ENCODE results near the gene LTB4R2.
"Not testable (repeated sequence)": the region's sequence is repeated elsewhere in the genome, so short reads cannot be mapped to it uniquely, and the experiment has no call there.

The LTB4R2 gene

DNA sequence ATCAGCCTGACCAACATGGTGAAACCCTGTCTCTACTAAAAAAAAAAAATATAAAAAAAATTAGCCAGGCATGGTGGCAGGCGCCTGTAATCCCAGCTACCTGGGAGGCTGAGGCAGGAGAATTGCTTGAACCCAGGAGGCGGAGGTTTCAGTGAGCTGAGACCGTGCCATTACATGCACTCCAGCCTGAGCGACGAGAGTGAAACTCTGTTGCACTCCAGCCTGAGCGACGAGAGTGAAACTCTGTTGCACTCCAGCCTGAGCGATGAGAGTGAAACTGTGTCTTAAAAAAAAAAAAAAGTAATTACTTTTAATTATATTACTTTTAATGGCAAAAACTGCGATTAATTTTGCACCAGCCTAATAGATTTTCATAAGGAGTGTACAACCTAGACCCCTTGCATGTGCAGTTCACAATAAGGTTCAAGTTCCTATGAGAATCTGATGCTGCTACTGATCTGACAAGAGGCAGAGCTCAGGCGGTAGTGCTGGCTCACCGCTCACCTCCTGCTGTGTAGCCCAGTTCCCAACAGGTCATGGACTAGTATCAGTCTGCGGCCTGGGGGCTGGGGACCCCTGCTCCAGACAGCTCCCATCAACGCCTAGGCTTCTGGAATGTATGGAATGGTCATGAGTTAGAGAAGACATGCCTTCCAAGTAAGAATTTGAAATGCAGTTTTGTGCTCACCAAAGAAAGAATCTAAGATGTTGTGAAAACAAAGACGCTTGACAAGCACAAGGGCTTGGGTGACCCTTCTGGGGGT, 11.5 kb downstream of the LTB4R2 start:
- DNase-seq (ENCODE audit: low read depth) = no peak

DNA sequence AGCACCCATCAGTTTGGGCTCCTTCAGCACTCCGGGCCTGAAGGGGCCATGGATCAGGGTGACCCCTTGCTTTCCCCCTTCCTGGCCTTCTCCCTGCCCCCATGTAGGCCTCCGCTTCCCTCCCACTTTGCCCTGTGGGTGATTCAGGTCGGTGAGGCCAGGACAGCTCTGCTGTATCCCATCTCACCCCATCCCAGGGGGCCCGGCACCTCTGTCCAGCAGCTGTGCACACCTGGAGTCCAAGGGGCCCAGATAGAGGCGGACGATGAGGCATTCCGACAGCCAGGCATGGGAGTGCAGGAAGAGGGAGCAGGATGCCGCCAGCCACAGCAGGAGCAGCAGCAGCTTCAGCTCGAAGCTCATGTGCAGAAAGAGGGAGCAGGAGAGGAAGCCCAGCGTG, 12.7 kb downstream of the LTB4R2 start:
- no peak for DNase-seq (ENCODE audit: low read depth)

DNA sequence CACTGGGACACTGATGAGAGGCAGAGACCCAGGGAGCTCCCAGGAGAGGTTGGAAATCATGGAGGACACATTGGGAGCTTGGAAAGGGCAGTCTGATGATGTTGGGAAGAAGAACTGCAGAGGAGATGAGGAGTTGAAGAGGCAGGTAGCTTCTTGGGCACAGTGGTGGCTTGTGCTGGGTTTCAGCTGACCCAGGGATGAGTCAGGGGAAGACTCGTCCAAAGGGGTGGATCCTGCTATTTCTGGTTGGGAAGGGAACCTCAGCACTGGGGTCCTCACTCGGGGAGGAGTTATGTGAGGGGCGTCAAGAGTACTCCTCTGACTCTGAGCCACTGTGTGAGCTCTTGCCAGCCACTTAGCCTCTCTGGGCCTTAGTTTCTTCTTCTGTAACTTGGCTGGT, 13.4 kb downstream of the LTB4R2 start:
- DNase-seq (ENCODE audit: low read depth) = no peak

DNA sequence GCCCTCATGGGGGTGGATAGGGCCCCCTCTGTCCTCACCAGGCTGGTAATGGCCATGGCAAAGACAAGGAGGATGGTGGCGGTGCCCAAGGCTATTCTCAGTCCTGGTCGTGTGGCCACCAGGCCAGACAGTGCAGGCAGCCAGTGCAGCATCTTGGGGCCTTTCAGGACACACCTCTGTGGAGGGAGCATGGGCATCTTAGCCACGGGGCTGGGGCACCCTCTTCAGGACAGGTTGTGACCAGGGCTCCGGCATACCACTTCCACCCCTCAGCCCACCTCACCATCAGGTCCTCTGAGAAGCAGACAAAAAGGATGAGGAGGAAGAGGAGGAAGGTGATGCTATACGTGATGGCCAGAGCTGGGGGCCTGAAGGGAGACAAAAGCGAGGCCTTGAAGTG, 14.1 kb downstream of the LTB4R2 start:
- DNase-seq (ENCODE audit: low read depth) = no peak

DNA sequence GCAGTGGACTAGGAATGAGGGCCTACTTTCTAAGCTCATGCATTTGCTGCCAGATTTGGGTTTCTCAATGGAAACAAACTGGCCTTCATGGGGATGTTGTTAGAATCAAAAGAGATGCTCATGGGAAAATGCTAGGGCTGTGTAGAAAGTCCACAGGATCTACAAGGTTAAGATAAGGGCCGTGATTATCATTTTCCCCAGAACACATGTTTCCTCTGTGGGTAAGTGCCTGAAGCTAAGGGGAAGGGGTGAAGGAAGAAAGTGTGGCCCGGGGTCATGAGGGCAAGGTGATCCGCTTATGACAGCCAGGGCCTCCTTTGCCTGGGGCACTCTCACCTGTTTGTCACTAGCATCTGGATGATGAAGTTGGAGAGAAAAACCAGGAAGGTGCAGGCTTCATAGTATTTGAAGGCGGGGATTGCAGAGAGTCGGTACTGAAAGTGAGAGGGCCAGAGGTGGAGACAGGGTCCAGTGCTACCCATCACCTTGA, 15.1 kb downstream of the LTB4R2 start:
- DNase-seq (ENCODE audit: low read depth) = no peak

DNA sequence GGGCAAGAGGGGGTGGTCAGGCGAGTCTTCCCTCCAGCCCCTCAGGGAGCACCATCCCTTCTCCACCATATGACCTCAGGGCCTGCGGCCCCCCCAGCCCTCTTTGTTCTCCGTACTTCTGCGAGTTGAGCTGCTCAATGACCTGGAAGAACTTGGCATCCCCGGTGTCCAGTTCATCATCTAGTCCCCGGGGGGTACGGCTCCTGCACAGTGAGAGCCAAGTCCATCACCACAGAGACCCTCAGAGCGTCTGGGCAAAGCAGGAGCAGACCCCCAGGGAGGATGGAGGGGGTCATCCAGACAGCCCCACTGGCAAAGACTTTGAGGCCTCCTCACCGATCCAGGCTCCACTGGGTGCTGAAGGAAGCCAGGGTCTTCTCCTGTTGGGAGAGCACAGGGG, 16.0 kb downstream of the LTB4R2 start:
- DNase-seq (ENCODE audit: low read depth) = no peak

DNA sequence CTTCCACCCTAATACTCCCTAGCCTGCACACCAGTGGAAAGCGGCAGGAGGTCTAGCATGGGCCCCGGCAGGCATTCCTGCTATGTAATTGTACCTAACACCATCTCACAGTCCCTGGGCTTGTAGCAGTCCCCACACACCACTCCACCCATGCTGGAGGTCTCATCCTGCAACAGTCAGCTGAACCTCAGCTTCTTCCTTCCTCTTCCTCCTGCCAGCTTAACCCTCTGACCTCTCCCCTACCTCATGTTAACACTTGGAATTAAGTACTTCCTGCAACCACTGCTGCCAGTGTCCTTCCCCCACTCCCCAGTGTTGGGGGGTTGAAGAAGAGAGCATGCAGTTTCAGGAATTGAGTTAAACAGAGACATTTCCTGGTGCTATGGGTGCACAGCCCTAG, 17.4 kb downstream of the LTB4R2 start:
- no peak for DNase-seq (ENCODE audit: low read depth)

DNA sequence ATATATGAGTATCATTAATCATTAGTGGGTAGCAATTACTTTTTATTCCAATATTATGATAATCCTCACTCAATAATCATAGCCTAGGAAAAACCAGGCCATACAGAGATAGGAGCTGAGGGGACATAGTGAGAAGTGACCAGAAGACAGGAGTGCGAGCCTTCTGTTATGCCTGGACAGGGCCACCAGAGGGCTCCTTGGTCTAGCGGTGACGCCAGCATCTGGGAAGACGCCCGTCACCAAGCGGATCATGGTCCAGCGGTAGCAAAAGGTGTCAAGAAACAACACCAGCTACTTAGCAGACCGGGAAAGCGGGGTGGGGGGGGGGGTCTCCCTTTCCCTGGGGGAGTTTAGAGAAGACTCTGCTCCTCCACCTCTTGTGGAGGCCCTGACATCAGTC, 18.0 kb downstream of the LTB4R2 start:
- DNase-seq (ENCODE audit: low read depth) = not testable (repeated sequence)

DNA sequence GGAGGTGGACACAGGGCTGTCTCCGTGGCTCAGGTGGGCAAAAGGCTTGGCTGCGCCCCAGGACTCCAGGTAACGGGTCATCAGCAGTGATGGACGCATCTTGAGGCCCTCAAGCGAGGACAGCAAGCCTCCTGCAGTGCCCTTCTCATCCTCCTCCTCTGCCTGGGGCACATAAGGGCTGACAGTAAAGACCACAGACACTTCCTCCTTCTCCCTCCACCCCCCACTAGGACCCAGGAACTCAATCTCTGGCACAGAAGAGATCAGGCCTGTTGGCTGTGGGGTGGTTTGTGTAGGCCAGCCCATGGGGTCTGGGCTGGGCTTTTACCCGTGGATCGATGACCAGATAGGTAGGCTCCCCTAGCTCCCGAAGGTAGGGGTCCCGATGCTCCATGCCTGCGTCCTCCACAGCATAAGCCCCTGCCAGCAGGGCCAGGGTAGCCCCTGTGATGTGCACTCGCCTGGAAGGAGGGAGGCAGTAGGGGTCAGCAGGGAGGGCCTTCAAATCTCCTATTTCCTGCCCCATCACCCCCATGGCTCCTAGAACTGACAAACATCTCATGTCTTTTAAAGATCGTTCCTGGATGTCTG, 19.2 kb downstream of the LTB4R2 start:
- DNase-seq (ENCODE audit: low read depth) = no peak

DNA sequence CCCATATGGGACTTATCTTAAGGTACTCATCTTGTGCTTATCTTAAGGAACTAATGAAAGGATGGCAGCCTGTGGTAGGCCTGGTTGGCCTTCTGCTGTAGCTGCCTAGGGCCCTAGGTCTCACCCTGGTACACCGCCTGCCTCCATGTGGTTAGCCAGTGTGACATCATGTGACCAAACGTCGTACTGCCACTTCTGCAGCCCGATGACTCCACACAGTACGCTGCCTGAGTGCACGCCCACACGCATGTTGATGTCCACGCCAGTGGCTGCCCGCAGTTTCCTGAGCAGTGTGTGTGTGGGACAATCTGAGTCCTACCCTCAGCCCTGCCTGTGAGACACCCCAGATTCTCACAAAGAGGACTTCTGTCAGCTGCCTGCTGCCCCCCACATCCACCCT, 19.8 kb downstream of the LTB4R2 start:
- no peak for DNase-seq (ENCODE audit: low read depth)

DNA sequence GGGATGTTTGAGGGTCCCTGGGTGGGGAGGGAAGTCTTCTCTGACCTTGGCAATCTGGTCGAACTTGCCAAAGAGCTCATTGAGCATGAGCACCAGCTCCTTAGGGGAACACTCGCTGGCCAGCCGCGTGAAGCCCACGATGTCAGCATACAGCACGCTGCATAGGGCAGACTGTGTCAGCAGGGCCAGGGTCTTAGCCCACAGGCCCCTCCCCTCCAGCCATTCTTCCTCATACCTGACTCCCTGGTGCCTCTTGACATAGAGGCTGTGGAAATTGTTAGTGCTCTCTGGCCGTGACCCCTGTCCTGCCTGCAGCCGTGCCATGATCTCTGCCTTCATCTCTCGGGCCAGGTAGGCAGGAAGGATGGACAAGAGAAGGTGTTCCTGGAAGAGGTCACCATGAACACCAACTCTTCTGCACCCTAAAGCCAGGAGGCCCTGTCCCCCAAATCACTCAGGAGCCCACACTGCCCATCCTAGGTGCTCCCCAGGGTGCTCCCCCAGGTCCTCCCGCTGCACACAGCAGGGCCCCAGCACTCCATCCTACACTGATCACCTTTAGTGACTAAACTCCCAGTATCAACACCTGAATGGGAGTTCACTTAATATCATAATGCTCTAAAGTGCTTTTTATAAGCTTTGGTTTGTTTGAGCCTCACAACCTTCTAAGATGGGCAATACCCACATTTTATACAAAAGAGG, 21.2 kb downstream of the LTB4R2 start:
- no peak for DNase-seq (ENCODE audit: low read depth)

DNA sequence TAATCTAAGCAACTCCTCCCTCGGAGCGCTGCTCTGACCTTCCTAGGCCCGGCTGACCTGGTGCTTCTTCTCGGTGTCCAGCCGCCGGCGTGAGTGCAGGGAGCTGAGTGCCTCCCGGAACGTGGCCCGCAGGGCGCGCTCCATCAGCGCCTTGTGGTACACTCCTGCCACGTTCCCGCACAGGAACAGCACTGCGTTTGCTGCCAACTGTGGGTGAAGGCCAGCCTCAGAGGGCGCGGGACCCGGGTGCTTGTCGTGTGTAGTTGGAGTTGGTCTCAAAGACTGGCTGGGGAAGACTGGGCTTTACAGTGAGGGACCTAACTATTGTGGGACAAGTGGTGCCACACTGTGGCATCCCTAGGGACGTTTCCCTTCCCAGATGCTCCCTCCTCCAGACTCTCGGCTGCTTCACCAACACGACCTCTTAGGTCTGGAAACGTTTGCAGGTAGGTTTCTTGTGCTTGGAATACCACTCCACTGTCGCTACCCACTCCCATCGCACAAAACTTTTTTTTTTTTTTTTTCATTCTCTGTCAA, 21.9 kb downstream of the LTB4R2 start:
- DNase-seq (ENCODE audit: low read depth) = no peak

DNA sequence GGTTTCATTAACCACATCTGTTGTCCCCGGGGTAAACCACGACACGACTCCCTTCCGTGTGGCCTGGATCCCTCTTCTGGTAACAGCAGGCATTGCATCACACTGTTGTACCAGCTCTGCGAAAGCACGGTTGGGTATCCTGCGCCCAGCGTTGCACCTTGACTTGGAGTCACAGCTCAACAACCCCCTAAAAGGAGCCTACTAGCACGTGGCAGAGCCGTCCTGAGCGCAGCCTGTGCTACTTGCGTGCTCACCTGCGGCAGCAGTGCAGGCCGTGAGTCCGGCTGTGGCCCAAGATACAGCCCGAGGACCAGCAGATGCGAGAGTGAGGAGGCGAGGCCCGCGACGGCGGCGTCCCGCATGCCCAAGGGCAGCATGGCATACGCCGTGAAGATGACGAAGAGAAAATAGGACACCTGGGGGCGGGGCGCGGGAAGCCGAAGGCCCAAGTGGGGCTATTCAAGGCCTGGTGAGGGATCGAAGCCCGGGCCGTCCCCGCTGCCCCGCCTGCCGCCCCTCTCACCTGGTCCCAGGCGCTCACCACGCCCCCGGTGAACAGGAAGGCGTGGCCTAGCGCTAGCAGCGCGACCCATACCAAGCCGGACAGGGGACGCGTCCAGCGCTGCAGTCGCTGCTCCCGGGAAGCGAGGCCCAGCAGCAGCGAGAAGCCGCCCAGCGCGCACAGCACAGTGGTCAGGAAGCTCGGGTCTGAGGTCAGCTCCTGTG, 22.5 kb downstream of the LTB4R2 start:
- peak; percentile 47 for DNase-seq (ENCODE audit: low read depth)

DNA sequence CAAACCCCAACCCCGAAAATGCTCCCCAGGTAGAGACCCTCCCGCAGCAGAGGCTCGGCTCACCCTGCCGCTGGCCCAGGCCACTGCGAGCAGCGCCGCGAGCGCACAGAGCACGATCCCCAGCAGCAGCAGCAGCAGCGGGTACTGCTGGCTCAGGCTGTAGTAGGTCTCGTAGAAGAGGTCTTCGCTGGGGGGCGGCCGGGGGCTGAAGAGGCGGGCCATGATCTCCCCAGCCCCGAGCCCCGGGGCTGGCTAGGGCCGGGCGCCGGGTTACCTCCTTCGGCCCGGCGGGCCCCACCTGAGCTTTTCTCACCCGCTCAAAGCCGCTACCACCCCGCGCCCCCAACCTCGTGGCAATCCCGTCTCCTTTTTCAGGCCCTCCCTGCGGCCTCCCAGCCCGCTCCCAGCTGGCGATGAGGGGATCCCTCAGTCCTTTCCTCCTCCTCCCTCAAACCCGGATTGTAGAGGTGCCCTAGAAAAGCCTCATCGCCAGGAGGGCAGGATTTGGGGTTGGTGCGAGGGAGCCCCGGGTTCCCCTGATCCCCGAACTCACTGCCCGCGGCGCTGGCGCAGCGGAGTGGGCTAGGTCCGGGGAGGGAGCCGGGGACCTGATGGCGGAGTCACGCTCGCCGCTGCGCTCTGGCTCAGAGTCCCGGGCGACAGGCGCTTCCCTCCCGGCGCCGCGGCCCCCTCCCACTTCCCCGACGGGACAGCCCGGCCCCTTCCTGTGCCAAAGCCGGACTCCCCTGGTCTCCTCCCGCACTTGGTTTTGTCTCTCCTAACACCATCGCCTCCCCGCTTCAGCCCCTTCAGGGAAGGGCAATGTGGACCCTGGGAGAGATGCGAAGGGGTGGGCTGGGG, 24.7 kb downstream of the LTB4R2 start, which contains the start of gene ADCY4:
TSS of gene ADCY4 (minus strand) at position 641 of the 861 bp plus-strand sequence. CDS start at position 222, 419 bp downstream.
- no peak for DNase-seq (ENCODE audit: low read depth)

DNA sequence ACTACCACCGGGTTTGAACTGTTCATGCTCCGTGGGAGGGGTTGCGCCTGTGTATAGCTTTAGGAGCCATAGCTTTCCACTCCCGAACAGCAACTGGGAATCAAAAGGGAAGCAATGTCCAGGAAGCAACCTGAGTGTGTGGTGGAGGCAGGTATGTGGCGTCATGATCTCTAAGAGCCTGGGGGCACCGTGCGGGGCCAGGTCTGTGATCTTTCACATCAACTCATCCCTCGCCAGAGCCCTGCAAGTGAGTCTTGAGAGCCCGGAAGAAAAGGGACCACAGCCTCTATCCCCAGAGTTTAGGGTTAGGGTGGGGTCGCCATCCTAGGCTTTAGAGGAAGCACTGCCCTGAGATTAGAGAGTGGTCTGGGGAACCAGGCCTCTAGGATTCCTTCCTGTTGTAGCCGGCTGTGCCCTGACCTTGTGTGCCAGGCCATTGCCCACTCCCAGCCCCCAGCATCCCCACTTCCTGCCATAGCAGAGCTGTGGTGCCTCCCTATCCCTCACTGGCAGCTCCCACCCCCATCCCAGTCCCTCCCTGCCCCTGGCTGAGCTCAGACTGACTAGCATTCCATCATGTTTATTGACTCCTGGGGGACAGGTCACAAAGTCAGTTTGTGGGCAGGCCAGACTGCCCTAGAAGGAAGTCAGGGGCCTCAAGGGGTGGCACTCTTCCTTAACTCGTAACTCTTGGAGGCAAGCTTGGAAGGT, 25.7 kb downstream of the LTB4R2 start:
- DNase-seq (ENCODE audit: low read depth) = no peak

DNA sequence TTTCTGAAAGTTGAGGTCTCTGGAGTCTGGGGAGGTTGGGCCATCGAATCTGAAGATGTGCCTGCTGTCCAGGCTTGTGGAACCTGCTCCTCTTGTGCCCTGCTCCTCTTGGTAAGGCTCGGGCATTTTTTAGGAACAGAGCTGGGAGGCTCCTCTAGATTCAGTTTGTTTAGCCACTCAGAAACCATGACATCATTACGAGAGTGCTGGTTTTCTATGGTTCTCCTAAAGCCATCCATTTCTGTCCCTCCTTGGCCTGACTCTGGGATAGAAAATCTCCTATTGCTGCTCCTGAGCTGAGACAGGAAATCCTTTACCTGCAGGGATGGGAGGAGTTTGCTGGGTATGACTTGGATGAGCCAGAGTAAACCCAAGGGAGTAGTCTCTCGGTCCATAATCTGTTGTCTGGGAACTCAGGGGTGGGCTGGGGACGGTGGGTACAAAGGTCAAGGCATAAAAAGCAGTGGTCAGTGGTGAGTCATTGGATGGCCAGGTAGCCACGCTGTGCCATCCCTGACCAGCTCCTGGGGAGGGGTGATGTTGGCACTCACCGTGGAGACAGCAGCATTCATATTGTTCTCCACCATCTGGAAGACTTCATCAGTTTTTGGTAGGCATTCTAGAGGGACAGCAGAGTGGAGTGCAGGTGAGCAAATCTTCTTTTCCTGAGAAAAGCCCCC, 27.3 kb downstream of the LTB4R2 start:
- no peak for DNase-seq (ENCODE audit: low read depth)

DNA sequence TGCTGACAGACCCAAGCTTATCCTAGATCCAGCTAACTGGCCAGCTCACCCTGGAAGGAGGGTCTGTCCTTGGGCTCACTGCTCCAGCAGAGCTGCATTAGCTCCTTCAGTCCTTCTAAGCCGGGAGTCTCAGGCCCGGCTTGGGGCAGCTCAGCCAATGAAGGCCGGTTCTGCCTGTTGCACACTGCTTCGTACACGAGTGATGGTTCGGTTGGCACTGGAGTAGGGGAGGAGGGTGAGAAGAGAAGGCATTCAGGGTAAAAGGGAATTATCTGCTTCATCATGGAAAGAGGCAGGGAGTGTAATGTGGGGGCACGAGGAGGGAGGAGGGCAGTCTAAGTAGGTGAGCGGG, 27.9 kb downstream of the LTB4R2 start:
- DNase-seq (ENCODE audit: low read depth) = no peak

DNA sequence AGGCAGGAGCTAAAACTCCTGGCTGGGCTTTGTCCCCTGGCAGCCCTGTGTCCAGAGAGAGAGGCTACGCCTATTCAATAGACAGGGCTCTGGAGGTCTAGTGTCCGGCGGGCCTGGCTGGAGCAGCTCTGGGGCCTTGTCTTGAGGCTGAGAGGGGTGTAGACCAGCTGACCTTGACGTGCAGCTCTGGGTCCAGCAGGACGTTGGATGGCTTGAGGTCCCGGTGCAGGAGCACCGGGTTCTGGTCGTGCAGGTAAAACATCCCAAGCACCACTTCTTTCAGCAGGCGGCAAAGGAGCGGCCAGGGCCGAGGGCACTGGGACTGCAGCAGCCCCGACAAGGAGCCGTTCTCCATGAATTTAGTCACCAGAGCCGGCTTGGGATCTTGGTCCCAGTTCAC, 28.9 kb downstream of the LTB4R2 start:
- no peak for DNase-seq (ENCODE audit: low read depth)

DNA sequence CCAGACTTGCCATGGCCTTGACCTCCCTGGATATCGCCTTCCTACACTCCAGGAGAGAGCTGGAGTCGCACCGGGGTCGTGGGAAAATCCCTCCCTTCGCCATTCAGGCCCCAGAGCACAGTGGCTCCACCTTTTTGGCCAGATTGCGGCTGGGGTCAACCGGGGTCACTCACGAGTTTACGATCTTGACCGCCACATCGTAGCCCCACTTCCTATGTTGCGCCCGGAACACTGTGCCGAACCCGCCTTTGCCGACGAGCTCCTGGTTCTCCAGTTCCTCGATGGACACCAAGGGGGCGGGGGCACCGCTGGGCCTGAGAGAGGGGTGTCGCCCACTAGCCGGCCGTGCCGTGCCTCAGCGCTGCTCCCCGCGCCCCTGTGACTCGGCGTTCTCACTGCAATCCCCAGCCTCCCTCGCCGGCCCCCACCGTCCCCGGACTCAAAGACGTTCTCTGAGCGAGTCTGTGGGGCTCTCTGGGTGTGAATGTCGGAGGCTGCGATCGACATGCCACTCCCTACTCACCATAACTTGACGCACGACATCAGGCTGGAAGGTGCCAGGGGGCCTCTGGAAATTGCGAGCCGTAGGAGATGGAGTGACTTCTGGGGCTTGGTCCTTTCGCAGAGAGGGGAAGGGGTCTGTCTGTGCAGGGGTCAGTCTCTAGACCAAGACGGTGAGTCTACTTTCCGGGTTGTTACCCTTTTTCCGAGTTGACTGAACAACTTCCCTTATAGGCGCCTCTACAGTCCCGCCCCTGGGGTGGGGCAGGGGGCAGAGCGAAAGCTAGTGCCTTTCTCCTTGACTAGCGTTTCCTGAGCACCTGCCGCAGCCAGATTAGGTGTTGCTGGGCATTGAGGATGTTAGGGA, 29.6 kb downstream of the LTB4R2 start, which contains the start of gene RIPK3:
TSS of gene RIPK3 (minus strand) at position 708 of the 868 bp plus-strand sequence. CDS start at position 543, 165 bp downstream.
- no peak for DNase-seq (ENCODE audit: low read depth)
